Left colon (tissue), 2 donors: ENCODE results near the gene DDIAS. TPM values are rescaled to one million over a fixed set of nuclear protein-coding genes. Genes with fewer than 3 reads are reported as not detected.

Experiments
- ATAC-seq: fragments of 200-7000 bp; cut with Tn5 transposase; one replicate; pipeline ENCODE4 v1.9.1; 2020; ENCODE audit warnings: mild to moderate bottlenecking, moderate library complexity
- DNase-seq, 2 donors: peaks; one replicate each; pipeline ENCODE4 v3.0.0-alpha.2; 2020
- intact Hi-C, 2 donors: fragments of 100-400 bp; cut with DNase I in 1 of 2; cut with micrococcal nuclease in 1 of 2; formaldehyde crosslinking; loops; one replicate each; pipeline versions ENCODE4 v1.11.2 to v1.14.0; 2022; cut with DNase I, micrococcal nuclease
- total RNA-seq, 2 donors: library from RNA; stranded (reverse); fragmentation: NEBNext Ultra II Directional; extraction: Animal tissue kit (Norgen Biotek cat#: 25700); gene quantifications; one replicate each; pipeline ENCODE4 v1.2.1, GENCODE V29; 2021
- donor health status: DM: no; HTN: no; CAD: no.
- donor health status: DM: yes; HTN: yes; CAD: no.

The DDIAS gene
- total RNA-seq, 2 donors from 2014 or later = 0.84 to 2.5 TPM

DNA sequence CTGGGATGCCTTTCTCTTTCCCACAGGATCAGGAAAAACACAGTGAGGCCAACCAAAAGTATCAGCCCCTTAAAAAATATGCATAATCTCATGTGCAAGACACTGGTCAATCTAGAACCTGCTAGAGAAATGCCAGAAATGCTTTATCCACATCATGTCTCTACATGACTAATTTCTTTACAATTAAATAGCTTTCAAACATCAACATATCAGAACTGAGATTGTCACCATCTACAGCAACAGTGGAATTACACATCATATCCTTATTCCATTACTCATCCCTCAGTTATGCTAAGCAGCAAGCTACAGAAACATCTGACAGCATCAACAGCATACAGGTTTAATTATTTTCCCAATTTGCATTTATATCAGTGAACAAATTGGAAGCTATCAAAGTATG, 78.8 kb downstream of the DDIAS start:
- intact Hi-C loops = no loop called here
- ATAC-seq (no peak), DNase-seq (no peak)

DNA sequence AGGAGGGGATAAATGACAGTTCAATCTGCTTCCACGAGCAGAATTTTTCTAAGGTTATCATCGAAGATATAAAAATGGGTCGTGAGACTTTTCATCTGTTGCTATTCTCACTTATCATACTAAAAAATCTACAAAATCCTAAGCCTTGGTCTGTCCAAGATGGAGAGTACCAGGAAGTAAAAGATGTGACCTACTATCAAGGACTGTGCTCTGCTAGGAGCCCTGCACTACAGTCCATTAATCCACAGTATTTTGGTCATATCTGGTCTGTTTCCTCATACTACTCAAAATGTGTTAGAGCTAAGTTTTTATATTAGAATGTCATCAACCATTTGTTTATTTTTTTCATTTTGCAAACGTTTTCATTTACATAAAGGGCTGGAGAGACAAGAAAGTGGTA, 79.4 kb downstream of the DDIAS start:
- DNase-seq (no peak), ATAC-seq (no peak)
- intact Hi-C loops = no loop called here

DNA sequence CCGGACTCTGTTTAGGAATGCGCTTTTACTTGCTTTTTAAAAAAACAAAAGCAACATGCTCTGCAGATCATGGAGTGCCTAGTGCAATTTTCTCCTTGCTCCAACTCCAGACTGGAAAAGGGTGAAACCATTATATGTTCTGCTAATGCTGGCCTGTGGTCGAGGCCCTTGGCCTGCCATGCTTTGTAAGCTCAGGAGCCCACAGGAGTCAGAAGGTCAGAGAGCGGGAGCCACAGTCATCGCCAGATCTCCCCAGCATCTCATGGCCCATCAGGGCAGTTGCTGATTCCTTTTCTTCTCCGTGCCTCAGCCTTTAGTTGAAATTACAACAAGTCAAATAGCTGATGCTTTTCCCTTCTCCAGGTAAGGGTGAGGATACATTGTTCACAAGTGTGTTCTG, 80.3 kb downstream of the DDIAS start:
- intact Hi-C loops = no loop called here
- ATAC-seq (no peak), DNase-seq (no peak)

Other genes starting within 250 kb of the DDIAS start
- under 1 TPM; 0.27 to 0.61 TPM for gene FAM181B, start 167.9 kb upstream of the DDIAS start, total RNA-seq
- gene PRCP, start 1.3 kb upstream of the DDIAS start, total RNA-seq = 10 to 100 TPM; 27.4 to 47.9 TPM
- gene RAB30, start 170.2 kb downstream of the DDIAS start, total RNA-seq = 10 to 100 TPM in 1 of 2 donors, 1 to 10 TPM in 1; 5.9 to 24.3 TPM